Esophagus muscularis mucosa (tissue), 4 donors: Measurements from ENCODE around the gene DNAJC4. TPM values are rescaled to one million over a fixed set of nuclear protein-coding genes. Genes with fewer than 3 reads are reported as not detected.
A peak's percentile ranks its signal among the peaks of the same experiment; 100 is the strongest.

Source experiments
- DNase-seq: peaks from one replicate; pipeline ENCODE4 v3.0.0-alpha.2; 2017; ENCODE audit errors: extremely low spot score
- H3K27ac ChIP-seq, 4 donors: fragments of 200-600 bp; sonication (generic); replicated peaks in 1 of 4; 1 replicate in 3 of 4; 2 replicates in 1 of 4; pipeline ENCODE4 v1.5.1; 2016 to 2019; ENCODE audit warnings: mild to moderate bottlenecking in 1 of 4
- H3K27me3 ChIP-seq, 4 donors: fragments of 200-600 bp; sonication (generic); one replicate each; pipeline versions ENCODE4 v1.5.1 to v1.6.0; 2016 to 2019
- H3K36me3 ChIP-seq, 4 donors: fragments of 200-600 bp; sonication (generic); one replicate each; pipeline ENCODE4 v1.5.1; 2016 to 2019
- H3K4me1 ChIP-seq, 4 donors: fragments of 200-600 bp; sonication (generic); one replicate each; pipeline ENCODE4 v1.5.1; 2016 to 2019
- H3K4me3 ChIP-seq, 4 donors: fragments of 200-600 bp; sonication (generic); 1 replicate in 2 of 4; 2 replicates in 2 of 4; pipeline ENCODE4 v1.5.1; 2016 to 2019; ENCODE audit warnings: mild to moderate bottlenecking in 4 of 4, moderate library complexity in 1 of 4
- H3K9me3 ChIP-seq, 4 donors: fragments of 200-600 bp; sonication (generic); 1 replicate in 3 of 4; 2 replicates in 1 of 4; pipeline ENCODE4 v1.5.1; 2016 to 2019
- EP300 ChIP-seq: sonication (generic); formaldehyde crosslinking; IDR thresholded peaks from one replicate; pipeline ENCODE4 v1.6.1; 2017; ENCODE audit warnings: antibody characterized with exemption
- POLR2A ChIP-seq: fragments of 450-650 bp; IDR thresholded peaks from one replicate; pipeline ENCODE4 v1.6.1; 2017; ENCODE audit warnings: antibody characterized with exemption, moderate library complexity, mild to moderate bottlenecking, low read depth
- POLR2AphosphoS5 ChIP-seq, 2 donors: sonication (generic); formaldehyde crosslinking; IDR thresholded peaks; one replicate each; pipeline ENCODE4 v1.6.1; 2017; ENCODE audit warnings: antibody characterized with exemption in 2 of 2
- WGBS: methylation state at CpG from one replicate; pipeline ENCODE4 v1.1.5; 2018; 5-methylcytosine and 5-hydroxymethylcytosine counted together
- intact Hi-C: fragments of 100-400 bp; cut with DNase I; formaldehyde crosslinking; loops from one replicate; pipeline ENCODE4 v1.15.1; 2023
- total RNA-seq, 4 donors: library from RNA; depleted of rRNA; stranded (reverse); fragments of >200 nt; gene quantifications; one replicate each; pipeline versions ENCODE4 v1.1.0 to v1.2.1, GENCODE V29; 2016
- TF ChIP-seq, protein P1 (sequence below), 3 experiments: fragments of 200-600 bp in 2 of 3; fragments of 450-650 bp in 1 of 3; sonication (generic) in 2 of 3; IDR thresholded peaks; one replicate each; pipeline ENCODE4 v1.5.1; 2017 to 2019; ENCODE audit warnings: antibody characterized with exemption in 3 of 3, mild to moderate bottlenecking in 2 of 3, moderate library complexity in 1 of 3

DNAJC4 gene
- total RNA-seq, 4 donors from 2014 or later = 19.4 to 40.4 (median 25.3) TPM

DNA sequence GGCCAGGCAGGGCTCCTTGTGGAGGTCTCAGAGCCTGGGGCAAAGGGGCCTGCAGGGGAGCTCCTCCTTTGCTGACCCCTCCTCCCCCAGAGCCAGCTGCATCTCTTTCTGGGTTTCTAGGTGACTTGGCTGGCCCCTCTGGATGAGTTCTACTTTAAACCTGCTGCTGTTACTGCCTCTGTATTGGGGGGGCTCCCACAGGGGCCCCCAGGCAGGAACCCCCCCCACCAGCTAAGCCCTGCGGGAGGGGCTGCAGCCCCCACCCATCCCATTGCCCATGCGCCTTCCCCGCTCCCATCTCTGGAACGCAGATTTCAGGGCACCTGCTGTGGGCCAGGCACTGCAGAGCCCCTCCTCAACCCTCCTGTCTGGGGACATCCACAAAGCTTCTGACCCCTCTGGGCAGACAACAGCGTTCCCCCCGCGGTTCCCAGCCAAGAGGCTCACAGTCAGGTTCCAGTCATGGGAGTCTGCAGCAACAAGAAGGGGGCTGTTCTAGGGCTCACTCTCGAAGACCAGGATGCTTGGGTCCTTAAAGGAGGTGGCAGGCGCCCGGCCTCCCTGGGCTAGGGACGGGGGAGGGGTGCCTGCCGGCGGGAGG, 20.2 kb downstream of the DNAJC4 start:
- Histone ChIP-seq H3K9me3 (no peaks in the 10 kb centered on the region), H3K27me3 (no peaks in the 10 kb centered on the region), H3K4me1 (peaks cover 40 to 67% (median 58%) of the 10 kb centered on the region in 4 donors), H3K27ac (peak overlapping the region in 1 of 4 donors; percentile 81), H3K36me3 (peaks cover 3 to 14% (median 13%) of the 10 kb centered on the region in 4 donors), H3K4me3 (peak overlapping the region; percentile 88 to 93 (median 92))
- intact Hi-C loops = no loop called here
- TF ChIP-seq, protein P1, sequence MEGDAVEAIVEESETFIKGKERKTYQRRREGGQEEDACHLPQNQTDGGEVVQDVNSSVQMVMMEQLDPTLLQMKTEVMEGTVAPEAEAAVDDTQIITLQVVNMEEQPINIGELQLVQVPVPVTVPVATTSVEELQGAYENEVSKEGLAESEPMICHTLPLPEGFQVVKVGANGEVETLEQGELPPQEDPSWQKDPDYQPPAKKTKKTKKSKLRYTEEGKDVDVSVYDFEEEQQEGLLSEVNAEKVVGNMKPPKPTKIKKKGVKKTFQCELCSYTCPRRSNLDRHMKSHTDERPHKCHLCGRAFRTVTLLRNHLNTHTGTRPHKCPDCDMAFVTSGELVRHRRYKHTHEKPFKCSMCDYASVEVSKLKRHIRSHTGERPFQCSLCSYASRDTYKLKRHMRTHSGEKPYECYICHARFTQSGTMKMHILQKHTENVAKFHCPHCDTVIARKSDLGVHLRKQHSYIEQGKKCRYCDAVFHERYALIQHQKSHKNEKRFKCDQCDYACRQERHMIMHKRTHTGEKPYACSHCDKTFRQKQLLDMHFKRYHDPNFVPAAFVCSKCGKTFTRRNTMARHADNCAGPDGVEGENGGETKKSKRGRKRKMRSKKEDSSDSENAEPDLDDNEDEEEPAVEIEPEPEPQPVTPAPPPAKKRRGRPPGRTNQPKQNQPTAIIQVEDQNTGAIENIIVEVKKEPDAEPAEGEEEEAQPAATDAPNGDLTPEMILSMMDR (IDR thresholded peaks at IDR 0.05) = no peak
- no peak for TF ChIP-seq POLR2AphosphoS5 (IDR thresholded peaks at IDR 0.05)
- TF ChIP-seq POLR2A = no peak
- no peak for TF ChIP-seq EP300
- DNase-seq = no peak
- 0% methylated on average over 3 of the region's 13 CpGs for WGBS

DNA sequence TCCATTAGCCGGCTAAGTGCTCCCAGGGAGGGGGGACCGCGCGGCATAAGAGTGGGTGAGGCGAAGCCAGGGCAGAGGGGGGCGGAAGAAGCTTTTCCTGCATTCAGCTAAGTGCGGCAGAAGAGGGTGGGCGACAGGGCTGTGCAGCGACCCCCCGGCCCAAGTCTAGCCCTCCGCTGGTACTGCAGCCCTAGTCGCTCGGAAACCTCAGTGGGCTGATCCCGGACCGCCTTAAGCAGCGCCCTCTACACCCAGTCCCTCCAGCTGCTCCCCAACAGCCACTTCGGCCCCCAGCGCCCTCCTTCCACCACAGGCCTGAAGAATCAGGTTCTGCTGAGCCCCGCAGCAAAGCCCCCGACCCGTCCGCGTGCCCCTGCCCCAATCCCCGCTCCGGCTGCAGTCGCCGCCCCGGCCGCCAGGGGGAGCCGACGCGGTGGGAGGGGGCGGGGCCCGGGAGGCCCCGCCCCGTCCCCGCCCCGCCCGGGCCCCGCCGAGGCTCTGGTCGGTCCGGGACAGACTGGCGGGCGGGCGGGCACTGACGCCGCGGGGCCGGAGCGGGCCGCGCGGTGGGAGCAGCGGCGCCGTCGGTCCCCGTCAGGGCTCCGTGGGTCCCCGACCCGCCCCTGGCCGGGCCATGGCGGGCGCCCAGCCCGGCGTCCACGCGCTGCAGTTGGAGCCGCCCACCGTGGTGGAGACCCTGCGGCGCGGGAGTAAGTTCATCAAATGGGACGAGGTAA, 20.8 kb downstream of the DNAJC4 start, which contains the start of gene PLCB3:
Gene PLCB3, plus strand, starts transcription at position 515 of the 737 bp plus-strand sequence. Its CDS starts 120 bp downstream, at position 635.
- H3K27ac ChIP-seq = peak within 1 kb of the TSS; percentile 81 to 86 (median 84)
- H3K36me3 ChIP-seq = peaks cover 10 to 21% (median 20%) of the 10 kb centered on the region in 4 donors
- TF ChIP-seq POLR2A = no peak
- TF ChIP-seq, protein P1 (IDR thresholded peaks at IDR 0.05) = peak; percentile 76 to 94 (median 91)
- no peak for TF ChIP-seq EP300
- TF ChIP-seq POLR2AphosphoS5 (IDR thresholded peaks at IDR 0.05) = peak; percentile 4 to 45
- intact Hi-C loops = no loop called here
- peaks cover 36 to 62% (median 53%) of the 10 kb centered on the region in 4 donors for H3K4me1 ChIP-seq
- 1% methylated on average over 10 of the region's 75 CpGs for WGBS
- H3K9me3 ChIP-seq = no peaks in the 10 kb centered on the region
- peak within 1 kb of the TSS; percentile 88 to 93 (median 92) for H3K4me3 ChIP-seq
- DNase-seq = no peak
- no peaks in the 10 kb centered on the region for H3K27me3 ChIP-seq

DNA sequence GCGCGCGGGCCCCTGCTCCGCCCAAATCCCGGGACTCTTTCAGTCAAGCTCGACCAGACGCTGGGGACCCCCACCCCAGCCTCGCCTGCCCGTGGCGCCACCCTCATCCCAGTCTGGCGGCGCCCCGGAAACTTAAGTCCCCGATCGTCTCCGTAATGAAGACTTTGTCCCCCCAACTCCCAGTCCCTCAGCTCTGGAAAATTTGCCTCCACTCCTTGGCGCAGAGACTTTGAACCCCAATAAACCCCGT, 21.3 kb downstream of the DNAJC4 start:
- Histone ChIP-seq H3K36me3 (peaks cover 15 to 26% (median 25%) of the 10 kb centered on the region in 4 donors), H3K4me3 (peak overlapping the region; percentile 88 to 93 (median 92)), H3K4me1 (peaks cover 36 to 61% (median 53%) of the 10 kb centered on the region in 4 donors), H3K27me3 (no peaks in the 10 kb centered on the region), H3K27ac (peak overlapping the region; percentile 81 to 86 (median 84)), H3K9me3 (no peaks in the 10 kb centered on the region)
- WGBS = 3% methylated on average over 7 of the region's 18 CpGs
- intact Hi-C loops = loop anchor here (1.0 kb wide), 1 partner anchor 47 kb away; no protein-coding TSS in a partner anchor
- TF ChIP-seq EP300 (no peak), POLR2AphosphoS5 (IDR thresholded peaks at IDR 0.05) (no peak), POLR2A (no peak)
- TF ChIP-seq, protein P1 (IDR thresholded peaks at IDR 0.05) = no peak
- no peak for DNase-seq

DNA sequence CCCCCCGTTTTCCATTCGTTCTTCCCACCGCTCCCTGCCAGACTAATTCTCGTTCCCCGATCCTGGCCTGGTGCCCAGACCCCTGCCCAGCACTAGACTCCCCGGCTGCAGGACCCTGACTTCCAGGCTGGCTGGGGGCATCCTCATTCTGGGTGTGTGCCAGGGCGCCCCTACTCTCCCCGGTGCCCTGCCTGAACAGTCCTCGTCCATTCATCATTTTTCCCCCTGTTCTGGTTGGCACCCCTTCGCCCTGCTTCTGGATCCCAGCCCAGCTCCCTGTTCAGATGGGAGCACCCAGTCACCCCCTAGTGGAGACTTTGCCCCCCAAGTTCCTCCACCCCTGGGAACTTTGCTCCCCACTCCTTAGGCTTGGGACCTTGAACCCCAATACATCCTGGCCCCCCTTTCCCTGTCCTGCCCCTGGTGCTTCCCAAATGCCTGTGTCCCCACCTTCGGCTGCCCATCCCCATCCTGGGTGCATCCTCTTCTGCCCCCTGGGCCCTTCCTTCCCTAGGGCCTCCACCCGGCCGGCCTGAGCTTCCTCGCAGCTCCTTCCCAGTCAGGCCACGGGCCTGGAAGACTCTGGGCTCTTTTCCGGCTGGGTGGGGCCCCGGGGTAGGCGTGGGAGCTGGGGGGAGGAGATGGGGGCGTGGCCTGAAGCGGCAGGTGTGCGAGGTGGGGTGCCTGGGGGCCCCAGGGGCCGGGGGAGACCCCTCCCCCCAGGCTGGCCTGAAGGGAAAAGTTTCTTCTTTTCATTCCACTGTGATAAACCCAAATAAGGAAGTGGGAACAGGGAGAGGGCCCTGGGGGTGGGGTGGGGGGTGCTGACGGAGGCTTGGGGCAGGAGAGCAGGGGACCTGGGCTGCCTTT, 21.9 kb downstream of the DNAJC4 start:
- Histone ChIP-seq H3K4me1 (peaks cover 36 to 57% (median 49%) of the 10 kb centered on the region in 4 donors), H3K27me3 (no peaks in the 10 kb centered on the region), H3K27ac (peak overlapping the region; percentile 81 to 86 (median 84)), H3K4me3 (peak overlapping the region; percentile 88 to 93 (median 92)), H3K9me3 (no peaks in the 10 kb centered on the region), H3K36me3 (peaks cover 16 to 31% (median 30%) of the 10 kb centered on the region in 4 donors)
- intact Hi-C loops = loop anchor here (1.0 kb wide), 1 partner anchor 48 kb away; no protein-coding TSS in a partner anchor
- TF ChIP-seq, protein P1 (IDR thresholded peaks at IDR 0.05) = peak; percentile 13 to 37 (median 21)
- no peak for TF ChIP-seq EP300
- no peak for DNase-seq
- 0% methylated on average over 11 of the region's 23 CpGs for WGBS
